CD8-positive, alpha-beta memory T cell (primary cell): ENCODE data around the gene CCDC167. TPM values are rescaled to one million over a fixed set of nuclear protein-coding genes. Genes with fewer than 3 reads are reported as not detected.

Experiments
- CTCF ChIA-PET: fragments of 350-600 bp; sonication (Branson Sonifier 250); formaldehyde crosslinking; loops from one replicate; lab custom pipeline; 2021; ENCODE audit warnings: antibody characterized with exemption; lab: Charles Lee
- POLR2A ChIA-PET: fragments of 350-600 bp; sonication (Branson Sonifier 250); formaldehyde crosslinking; loops from one replicate; lab custom pipeline; 2021; ENCODE audit warnings: antibody characterized with exemption; lab: Charles Lee
- DNase-seq, 5 donors: peaks; one replicate each; pipeline versions ENCODE4 v3.0.0 to v3.0.0-alpha.2; 2020 to 2022; ENCODE audit warnings: mixed read lengths in 1 of 5
- H3K27ac ChIP-seq: one replicate; pipeline ENCODE4 v1.7.0; 2013; ENCODE audit warnings: low read depth, mild to moderate bottlenecking, low read length, moderate library complexity
- H3K27me3 ChIP-seq: 2 replicates; pipeline ENCODE4 v1.7.0; 2013; ENCODE audit warnings: low read length, mild to moderate bottlenecking; ENCODE audit not compliant: insufficient read depth, poor library complexity, severe bottlenecking
- H3K36me3 ChIP-seq: 2 replicates; pipeline ENCODE4 v1.7.0; 2013; ENCODE audit warnings: mild to moderate bottlenecking, low read length, moderate library complexity; ENCODE audit not compliant: insufficient read depth
- H3K4me1 ChIP-seq: 2 replicates; pipeline ENCODE4 v1.7.0; 2013; ENCODE audit warnings: mild to moderate bottlenecking, low read length, moderate library complexity; ENCODE audit not compliant: insufficient read depth
- H3K4me3 ChIP-seq: 2 replicates; pipeline ENCODE4 v1.7.0; 2013; ENCODE audit warnings: mild to moderate bottlenecking, low read length
- H3K9me3 ChIP-seq: 2 replicates; pipeline ENCODE4 v1.7.0; 2013; ENCODE audit warnings: mild to moderate bottlenecking, low read length
- H3K27ac Mint-ChIP-seq, 8 donors: one replicate each; pipeline ENCODE4 v1.8.0; 2020 to 2021; ENCODE audit warnings: mixed read lengths in 8 of 8, mild to moderate bottlenecking in 6 of 8, inconsistent platforms in 3 of 8, moderate library complexity in 3 of 8
- H3K27me3 Mint-ChIP-seq, 2 donors: one replicate each; pipeline ENCODE4 v1.8.0; 2020 to 2021; ENCODE audit warnings: mixed read lengths in 2 of 2, mild to moderate bottlenecking in 1 of 2, moderate library complexity in 1 of 2
- H3K36me3 Mint-ChIP-seq, 3 donors: one replicate each; pipeline ENCODE4 v1.8.0; 2020 to 2021; ENCODE audit warnings: mixed read lengths in 3 of 3, inconsistent platforms in 1 of 3, mild to moderate bottlenecking in 1 of 3
- H3K4me1 Mint-ChIP-seq, 3 donors: one replicate each; pipeline ENCODE4 v1.8.0; 2020 to 2021; ENCODE audit warnings: mixed read lengths in 3 of 3, inconsistent platforms in 1 of 3, mild to moderate bottlenecking in 1 of 3
- H3K4me3 Mint-ChIP-seq, 7 donors: one replicate each; pipeline ENCODE4 v1.8.0; 2020 to 2021; ENCODE audit warnings: mixed read lengths in 7 of 7, mild to moderate bottlenecking in 6 of 7, moderate library complexity in 4 of 7, inconsistent platforms in 2 of 7
- H3K9me3 Mint-ChIP-seq, 5 donors: one replicate each; pipeline ENCODE4 v1.8.0; 2020 to 2022; ENCODE audit warnings: mixed read lengths in 5 of 5, mild to moderate bottlenecking in 3 of 5, moderate library complexity in 2 of 5, inconsistent platforms in 1 of 5
- polyA plus RNA-seq: library from polyadenylated mRNA; unstranded; fragments of 300-500 nt; fragmentation: Illumina TruSeq; gene quantifications from one replicate; pipeline ENCODE4 v1.2.3, GENCODE V29; 2021
- total RNA-seq, 2 experiments: library from RNA; stranded (reverse); gene quantifications; one replicate each; pipeline ENCODE4 v1.2.3, GENCODE V29; 2021

The CCDC167 gene
- total and polyA plus RNA-seq, 3 experiments from 2014 or later: 79.5 to 181 (median 86.3) TPM

DNA sequence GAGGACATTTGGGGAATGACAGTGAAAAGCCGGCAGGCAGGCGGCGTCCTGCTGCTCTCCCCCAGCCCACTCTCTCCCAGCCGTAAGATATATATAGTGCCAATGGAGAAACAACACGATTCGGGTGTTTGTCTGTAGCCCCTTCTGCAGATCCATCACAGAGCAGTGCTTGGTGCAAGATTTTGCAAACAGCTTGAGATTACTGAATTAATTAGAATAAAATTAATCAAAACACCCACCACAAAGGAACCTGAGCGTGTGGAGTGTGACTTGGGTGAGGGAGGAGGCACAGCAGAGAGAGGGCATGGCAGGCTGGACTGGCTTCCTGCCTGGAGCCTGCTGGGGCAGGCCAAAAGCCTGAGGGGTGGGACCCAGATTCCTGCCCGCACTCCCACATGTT lies 28.8 kb upstream of the CCDC167 start:
- Histone ChIP-seq H3K27ac (no peak overlapping the region), H3K9me3 (no peaks in the 10 kb centered on the region), H3K4me1 (no peaks in the 10 kb centered on the region), H3K36me3 (no peaks in the 10 kb centered on the region), H3K27me3 (no peaks in the 10 kb centered on the region), H3K4me3 (no peak overlapping the region)
- H3K36me3 Mint-ChIP-seq: peaks cover 0 to 8% (median 0%) of the 10 kb centered on the region in 3 donors
- H3K4me3 Mint-ChIP-seq: no peak overlapping the region
- H3K27ac Mint-ChIP-seq: peak overlapping the region in 1 of 8 donors; percentile 84
- no peaks in the 10 kb centered on the region for H3K9me3 Mint-ChIP-seq
- peaks cover 11 to 53% (median 33%) of the 10 kb centered on the region in 3 donors for H3K4me1 Mint-ChIP-seq
- no peak for DNase-seq
- POLR2A ChIA-PET: no interaction called here
- CTCF ChIA-PET: interaction anchor here (1.0 to 1.1 kb wide), 2 partner anchors 12 to 19 kb away, joined by 3 read pairs; no protein-coding TSS in a partner anchor
- peaks cover 0 to 3% of the 10 kb centered on the region in 2 donors for H3K27me3 Mint-ChIP-seq

DNA sequence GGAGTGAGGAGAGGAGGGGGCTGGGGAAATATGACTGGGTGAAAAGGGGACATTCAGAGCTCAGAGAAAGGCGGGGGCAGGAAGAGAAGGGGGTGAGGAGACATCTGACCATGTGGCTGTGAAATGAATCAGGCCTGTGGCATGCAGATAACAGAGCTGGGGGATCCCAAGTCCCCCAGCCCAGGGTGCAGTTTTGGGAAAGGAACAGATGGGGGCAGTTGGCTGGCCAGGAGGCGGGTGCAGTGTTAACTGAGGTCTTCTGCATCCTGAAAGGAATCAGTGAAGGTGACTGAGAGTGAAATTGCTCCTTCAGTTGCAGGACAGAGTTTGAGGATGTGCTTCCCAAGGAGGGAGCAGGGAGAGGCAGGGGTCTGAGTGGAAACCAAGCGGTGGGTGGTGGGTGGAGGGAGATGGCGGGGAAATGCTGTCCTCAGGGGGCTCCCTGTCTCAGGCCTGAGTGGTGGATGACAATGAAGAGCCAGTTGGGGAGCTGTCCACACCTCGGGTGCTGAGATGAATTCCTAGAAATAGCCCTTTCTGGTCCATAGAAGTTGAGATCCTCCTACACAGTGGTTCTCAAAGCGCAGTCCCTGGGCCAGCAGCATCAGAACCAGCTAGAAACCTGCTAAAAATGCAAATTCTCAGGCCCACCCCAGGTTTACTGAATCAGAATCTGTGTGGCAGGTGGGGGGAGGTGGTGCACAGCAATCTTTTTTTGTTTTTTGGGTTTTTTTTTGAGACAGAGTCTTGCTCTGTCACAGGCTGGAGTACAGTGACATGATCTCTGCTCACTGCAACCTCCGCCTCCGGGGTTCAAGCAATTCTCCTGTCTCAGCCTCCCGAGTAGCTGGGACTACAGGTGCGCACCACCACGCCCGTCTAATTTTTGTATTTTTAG lies 26.0 kb upstream of the CCDC167 start:
- H3K4me3 ChIP-seq: no peak overlapping the region
- Mint-ChIP-seq H3K4me1 (peaks cover 29 to 65% (median 41%) of the 10 kb centered on the region in 3 donors), H3K27ac (peak overlapping the region in 6 of 8 donors; percentile 17 to 86 (median 54)), H3K4me3 (peak overlapping the region in 1 of 7 donors; percentile 78), H3K27me3 (peaks cover 0 to 3% of the 10 kb centered on the region in 2 donors), H3K9me3 (no peaks in the 10 kb centered on the region), H3K36me3 (peaks cover 0 to 7% (median 4%) of the 10 kb centered on the region in 3 donors)
- no peak for DNase-seq
- H3K36me3 ChIP-seq: no peaks in the 10 kb centered on the region
- H3K27ac ChIP-seq: no peak overlapping the region
- peaks cover 10% of the 10 kb centered on the region for H3K4me1 ChIP-seq
- H3K27me3 ChIP-seq: no peaks in the 10 kb centered on the region
- H3K9me3 ChIP-seq: no peaks in the 10 kb centered on the region
- ChIA-PET CTCF (interaction anchor here (1.0 to 1.4 kb wide), 3 partner anchors 9 to 34 kb away, joined by 3 to 5 read pairs (median 4); no protein-coding TSS in a partner anchor), POLR2A (interaction anchor here (0.9 kb wide), 1 partner anchor 9 kb away, joined by 4 read pairs; no protein-coding TSS in a partner anchor)

DNA sequence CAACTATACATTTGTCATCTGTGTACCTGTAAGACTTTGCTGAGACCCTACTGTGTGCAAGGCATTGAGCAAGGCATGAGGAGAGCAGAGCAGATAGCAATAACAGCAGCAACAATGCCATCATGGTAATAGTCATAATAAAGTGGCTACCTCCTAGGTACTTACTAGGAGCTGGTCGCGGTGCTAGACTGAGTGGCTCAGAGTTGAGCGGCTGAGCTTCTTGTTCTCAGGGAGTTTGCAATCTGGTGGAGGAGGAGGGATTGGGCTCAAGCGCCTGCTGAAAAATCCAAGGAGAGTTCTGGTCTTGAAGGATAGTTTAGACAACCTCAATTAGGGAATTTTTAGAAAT lies 25.3 kb upstream of the CCDC167 start:
- Mint-ChIP-seq H3K36me3 (peaks cover 0 to 7% (median 4%) of the 10 kb centered on the region in 3 donors), H3K27ac (peak overlapping the region in 3 of 8 donors; percentile 14 to 37 (median 27)), H3K27me3 (peaks cover 0 to 3% of the 10 kb centered on the region in 2 donors), H3K9me3 (no peaks in the 10 kb centered on the region), H3K4me3 (no peak overlapping the region), H3K4me1 (peaks cover 31 to 68% (median 43%) of the 10 kb centered on the region in 3 donors)
- H3K27me3 ChIP-seq: no peaks in the 10 kb centered on the region
- H3K4me3 ChIP-seq: no peak overlapping the region
- no peak for DNase-seq
- peaks cover 12% of the 10 kb centered on the region for H3K4me1 ChIP-seq
- ChIA-PET CTCF (interaction anchor here (1.0 to 1.4 kb wide), 3 partner anchors 9 to 33 kb away, joined by 3 to 5 read pairs (median 4); no protein-coding TSS in a partner anchor), POLR2A (interaction anchor here (0.9 kb wide), 1 partner anchor 8 kb away, joined by 4 read pairs; no protein-coding TSS in a partner anchor)
- H3K9me3 ChIP-seq: no peaks in the 10 kb centered on the region
- H3K27ac ChIP-seq: no peak overlapping the region
- H3K36me3 ChIP-seq: no peaks in the 10 kb centered on the region

DNA sequence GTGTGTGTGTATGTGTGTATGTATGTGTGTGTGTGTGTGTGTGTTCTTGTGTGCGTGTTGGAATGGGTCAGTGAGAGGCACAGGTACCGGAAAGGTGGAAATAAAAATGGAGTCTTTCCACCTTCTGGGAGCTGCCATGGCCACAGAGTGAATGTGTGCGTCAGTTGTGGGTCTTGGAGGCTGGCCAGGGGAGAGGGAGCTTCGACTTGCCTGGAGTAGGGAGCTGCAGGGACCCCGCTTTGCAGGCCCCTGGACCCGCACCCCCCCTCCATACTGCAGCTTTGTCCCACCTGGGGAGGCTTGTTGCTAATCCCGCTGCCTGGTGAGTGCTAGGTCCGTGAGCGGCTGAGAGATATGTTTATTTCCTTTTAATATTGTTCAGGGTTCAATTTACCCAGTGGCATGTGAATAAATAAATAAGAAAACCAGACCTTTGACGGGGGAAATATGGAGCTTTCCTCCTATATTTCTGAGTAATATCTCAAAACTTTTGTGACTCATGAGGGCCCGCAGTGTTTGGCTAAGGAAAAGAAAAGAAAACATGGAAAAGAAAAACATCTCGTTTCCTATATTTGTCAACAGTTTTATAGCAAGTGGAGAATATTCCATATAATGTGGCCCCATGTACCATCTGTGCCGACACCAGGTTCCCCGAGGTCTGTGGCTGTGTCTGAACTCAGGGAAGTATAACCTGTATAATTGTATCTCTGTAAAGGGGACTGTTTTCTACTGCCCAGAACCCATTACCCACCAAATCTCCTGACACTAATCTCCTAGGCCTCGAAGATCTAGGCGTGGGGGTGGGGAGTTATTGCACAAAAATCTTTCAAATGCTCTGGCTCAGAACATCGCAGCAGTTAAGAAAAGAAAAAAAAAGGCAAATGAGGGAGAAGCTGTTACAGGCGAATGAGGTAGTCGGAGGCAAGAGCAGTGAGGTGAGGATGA lies 24.6 kb upstream of the CCDC167 start:
- no peak overlapping the region for H3K27ac ChIP-seq
- Mint-ChIP-seq H3K4me3 (peak overlapping the region in 1 of 7 donors; percentile 24), H3K27me3 (peaks cover 0 to 2% of the 10 kb centered on the region in 2 donors), H3K27ac (peak overlapping the region in 4 of 8 donors; percentile 3 to 65 (median 44)), H3K36me3 (peaks cover 0 to 7% (median 4%) of the 10 kb centered on the region in 3 donors), H3K4me1 (peaks cover 35 to 73% (median 47%) of the 10 kb centered on the region in 3 donors), H3K9me3 (no peaks in the 10 kb centered on the region)
- no peaks in the 10 kb centered on the region for H3K36me3 ChIP-seq
- POLR2A ChIA-PET: interaction anchor here (0.9 kb wide), 1 partner anchor 8 kb away, joined by 4 read pairs; no protein-coding TSS in a partner anchor
- H3K27me3 ChIP-seq: no peaks in the 10 kb centered on the region
- no peaks in the 10 kb centered on the region for H3K9me3 ChIP-seq
- peaks cover 16% of the 10 kb centered on the region for H3K4me1 ChIP-seq
- DNase-seq: no peak
- CTCF ChIA-PET: interaction anchor here (1.0 kb wide), 1 partner anchor 8 kb away, joined by 4 read pairs; no protein-coding TSS in a partner anchor
- H3K4me3 ChIP-seq: no peak overlapping the region

DNA sequence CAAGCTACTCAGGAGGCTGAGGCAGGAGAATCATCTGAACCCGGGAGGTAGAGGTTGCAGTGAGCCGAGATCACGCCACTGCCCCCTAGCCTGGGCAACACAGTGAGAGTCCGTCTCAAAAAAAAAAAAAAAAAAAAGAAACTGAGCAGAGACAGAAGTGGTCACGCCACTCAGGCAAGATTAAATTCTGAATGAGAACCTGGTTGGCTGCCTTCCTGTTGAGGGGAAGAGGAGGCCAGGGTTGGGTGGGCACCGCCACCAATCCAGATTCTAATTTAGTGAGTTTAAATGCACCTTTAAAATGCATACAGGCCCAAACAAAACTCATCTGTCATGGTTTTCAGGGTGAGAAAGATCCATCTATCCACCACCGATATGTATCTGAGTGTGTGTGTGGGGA lies 23.7 kb upstream of the CCDC167 start:
- Histone ChIP-seq H3K36me3 (no peaks in the 10 kb centered on the region), H3K27ac (no peak overlapping the region), H3K4me3 (no peak overlapping the region), H3K4me1 (peaks cover 25% of the 10 kb centered on the region), H3K9me3 (no peaks in the 10 kb centered on the region), H3K27me3 (no peaks in the 10 kb centered on the region)
- Mint-ChIP-seq H3K4me3 (no peak overlapping the region), H3K36me3 (peaks cover 0 to 7% (median 4%) of the 10 kb centered on the region in 3 donors), H3K9me3 (no peaks in the 10 kb centered on the region), H3K27ac (peak overlapping the region in 3 of 8 donors; percentile 3 to 74 (median 34)), H3K27me3 (peaks cover 0 to 2% of the 10 kb centered on the region in 2 donors), H3K4me1 (peaks cover 44 to 81% (median 56%) of the 10 kb centered on the region in 3 donors)
- POLR2A ChIA-PET: no interaction called here
- CTCF ChIA-PET: no interaction called here
- no peak for DNase-seq

DNA sequence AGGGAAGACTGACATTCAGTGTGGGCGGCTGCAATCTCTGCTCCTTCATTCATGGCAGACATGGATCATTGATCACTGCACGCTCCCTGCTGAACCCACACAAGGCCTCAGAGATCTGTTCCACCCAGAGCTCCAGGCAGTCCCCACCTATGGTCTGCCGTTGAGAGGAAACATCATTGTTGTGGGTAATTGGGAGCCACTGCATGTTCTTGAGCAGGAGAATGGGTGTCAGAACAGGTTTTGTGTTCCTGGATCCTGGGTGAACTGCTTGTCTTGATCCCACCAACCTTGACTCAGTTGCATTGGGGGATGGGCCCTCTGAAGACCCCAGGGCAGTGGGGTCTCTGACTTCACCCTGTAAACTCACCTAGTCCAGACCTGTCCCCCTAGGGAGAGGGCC lies 23.1 kb upstream of the CCDC167 start:
- Mint-ChIP-seq H3K27me3 (peaks cover 0 to 2% of the 10 kb centered on the region in 2 donors), H3K9me3 (no peaks in the 10 kb centered on the region), H3K36me3 (peaks cover 0 to 7% (median 4%) of the 10 kb centered on the region in 3 donors), H3K27ac (peak overlapping the region in 6 of 8 donors; percentile 7 to 84 (median 76)), H3K4me3 (peak overlapping the region in 2 of 7 donors; percentile 10 to 80), H3K4me1 (peaks cover 50 to 87% (median 61%) of the 10 kb centered on the region in 3 donors)
- Histone ChIP-seq H3K9me3 (no peaks in the 10 kb centered on the region), H3K4me1 (peaks cover 31% of the 10 kb centered on the region), H3K36me3 (no peaks in the 10 kb centered on the region), H3K4me3 (no peak overlapping the region), H3K27me3 (no peaks in the 10 kb centered on the region), H3K27ac (no peak overlapping the region)
- ChIA-PET CTCF (interaction anchor here (1.2 kb wide), 1 partner anchor 43 kb away, joined by 3 read pairs; no protein-coding TSS in a partner anchor), POLR2A (no interaction called here)
- no peak for DNase-seq

DNA sequence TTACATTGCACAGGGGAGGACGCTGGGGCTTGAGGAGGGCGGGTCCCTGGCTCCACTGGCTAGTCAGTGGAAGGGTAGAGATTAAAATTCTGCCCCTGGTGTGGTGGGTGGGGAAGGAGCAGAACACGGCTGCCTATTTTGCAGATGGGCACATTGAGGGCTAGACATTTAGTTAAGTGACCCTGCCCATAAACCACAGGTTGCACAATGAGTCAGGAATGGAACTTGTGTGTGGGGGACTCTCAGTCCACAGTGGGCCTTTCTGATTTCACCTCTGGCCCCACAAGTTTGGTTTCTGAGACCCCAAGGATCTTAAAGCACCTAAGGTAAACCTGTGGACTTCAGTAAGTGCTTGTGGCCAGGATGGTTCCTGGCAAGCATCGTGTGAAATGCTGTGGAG lies 22.0 kb upstream of the CCDC167 start:
- Histone ChIP-seq H3K27ac (no peak overlapping the region), H3K9me3 (no peaks in the 10 kb centered on the region), H3K4me3 (no peak overlapping the region), H3K27me3 (no peaks in the 10 kb centered on the region), H3K36me3 (no peaks in the 10 kb centered on the region), H3K4me1 (peaks cover 42% of the 10 kb centered on the region)
- Mint-ChIP-seq H3K4me3 (peak overlapping the region in 4 of 7 donors; percentile 15 to 80 (median 46)), H3K27me3 (peaks cover 0 to 4% of the 10 kb centered on the region in 2 donors), H3K9me3 (no peaks in the 10 kb centered on the region), H3K27ac (peak overlapping the region in 6 of 8 donors; percentile 66 to 87 (median 74)), H3K4me1 (peaks cover 56 to 89% (median 65%) of the 10 kb centered on the region in 3 donors), H3K36me3 (peaks cover 0 to 4% (median 4%) of the 10 kb centered on the region in 3 donors)
- POLR2A ChIA-PET: no interaction called here
- CTCF ChIA-PET: no interaction called here
- DNase-seq: no peak
